Dermis microvascular lymphatic vessel endothelial cell (primary cell): ENCODE results near the gene CDC42EP2. TPM values are rescaled to one million over a fixed set of nuclear protein-coding genes. Genes with fewer than 3 reads are reported as not detected.

ENCODE experiments used
- DNase-seq, 2 donors: peaks; one replicate each; pipeline versions ENCODE4 v3.0.0 to v3.0.0-alpha.2; 2010; ENCODE audit warnings: low read depth in 2 of 2
- total RNA-seq: library from RNA; depleted of rRNA; stranded (reverse); fragments of >200 nt; gene quantifications from 2 replicates; pipeline ENCODE4 v1.2.1, GENCODE V29; 2014

The CDC42EP2 gene
- total RNA-seq, 1 donor from 2014 or later = 6.4 TPM

DNA sequence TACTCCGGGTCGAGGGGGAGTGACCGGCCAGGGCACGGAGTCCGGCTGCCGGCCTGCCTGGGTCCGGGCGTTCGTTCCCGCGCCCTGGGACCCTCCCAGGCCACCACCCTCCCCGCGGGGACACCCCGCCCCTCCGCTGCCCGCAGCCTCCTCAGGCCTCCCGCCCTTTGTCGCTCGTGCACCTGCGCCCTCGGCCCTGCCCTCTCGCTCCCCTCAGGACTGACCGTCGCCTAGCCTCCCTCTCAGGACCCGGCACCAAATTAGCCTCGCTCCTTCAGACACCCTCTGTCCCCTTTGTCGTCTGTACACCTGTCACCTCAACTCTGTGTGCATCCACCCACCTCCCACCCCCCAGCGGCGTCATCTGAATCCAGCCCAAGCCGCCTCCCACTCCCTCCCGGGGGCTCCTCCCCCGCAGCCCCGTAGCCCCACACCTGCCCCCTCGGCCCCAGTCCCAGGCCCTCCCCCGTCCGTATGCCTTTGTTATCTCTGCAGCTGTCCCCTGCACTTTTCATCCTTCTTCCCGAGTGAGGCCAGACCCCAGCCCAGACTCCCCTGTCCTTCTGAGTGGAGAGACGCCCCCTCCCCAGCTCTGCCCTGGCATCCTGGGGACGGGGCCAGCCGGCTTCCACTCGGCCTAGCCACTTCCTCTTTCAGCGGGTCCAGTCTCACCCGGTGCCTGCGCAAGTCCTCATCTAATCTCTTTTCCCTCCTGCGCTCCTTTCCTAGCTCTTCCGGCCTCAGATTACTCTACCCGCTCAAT is 40.5 kb downstream of the CDC42EP2 start:
- DNase-seq = no peak

DNA sequence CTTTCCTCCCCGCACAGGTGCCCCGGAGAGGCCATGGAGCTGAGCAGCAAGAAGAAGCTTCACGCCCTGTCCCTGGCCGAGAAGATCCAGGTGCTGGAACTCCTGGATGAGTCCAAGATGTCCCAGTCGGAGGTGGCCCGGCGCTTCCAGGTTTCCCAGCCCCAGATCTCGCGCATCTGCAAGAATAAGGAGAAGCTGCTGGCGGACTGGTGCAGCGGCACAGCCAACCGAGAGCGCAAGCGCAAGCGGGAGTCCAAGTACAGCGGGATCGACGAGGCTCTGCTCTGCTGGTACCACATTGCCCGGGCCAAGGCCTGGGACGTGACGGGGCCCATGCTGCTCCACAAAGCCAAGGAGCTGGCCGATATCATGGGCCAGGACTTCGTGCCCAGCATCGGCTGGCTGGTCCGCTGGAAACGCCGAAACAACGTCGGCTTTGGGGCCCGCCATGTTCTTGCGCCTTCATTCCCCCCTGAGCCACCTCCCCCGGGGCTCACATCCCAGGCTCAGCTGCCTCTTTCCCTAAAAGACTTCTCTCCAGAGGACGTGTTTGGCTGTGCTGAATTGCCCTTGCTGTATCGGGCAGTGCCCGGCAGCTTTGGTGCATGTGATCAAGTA is 41.2 kb downstream of the CDC42EP2 start:
- DNase-seq = peak in 1 of 2 donors; percentile 33

GRCh38 chr11:65356394-65356972 is 41.8 kb downstream of the CDC42EP2 start:
- no peak for DNase-seq

GRCh38 chr11:65357856-65358356 is 43.2 kb downstream of the CDC42EP2 start:
- DNase-seq = no peak

- no peak for DNase-seq
These were observed 47.8 kb downstream of the CDC42EP2 start for GRCh38 chr11:65362320-65362931.

- no peak for DNase-seq
These were observed 48.3 kb downstream of the CDC42EP2 start for GRCh38 chr11:65362966-65363365.

DNA sequence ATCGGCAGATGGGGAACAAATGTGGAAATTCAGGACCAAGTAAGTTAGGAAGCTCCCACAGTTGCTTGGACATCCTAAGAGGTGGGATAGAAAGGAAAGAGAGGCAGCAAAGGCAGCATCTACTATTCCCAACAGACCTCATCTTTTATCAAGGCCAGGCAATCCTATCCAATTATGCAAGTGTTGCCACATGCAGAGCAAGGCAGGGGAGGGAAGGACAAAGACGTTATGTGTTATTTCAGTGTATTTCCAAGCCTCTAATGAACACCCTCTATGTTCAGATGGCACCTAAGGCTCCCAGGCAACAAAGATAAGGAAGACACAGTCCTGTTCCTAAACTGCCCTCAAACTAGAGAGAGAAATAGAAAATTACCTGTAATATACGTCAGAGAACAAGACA is 49.1 kb downstream of the CDC42EP2 start:
- no peak for DNase-seq

- peak; percentile 66 to 86 for DNase-seq
These were observed 51.7 kb downstream of the CDC42EP2 start for GRCh38 chr11:65366340-65366773.

GRCh38 chr11:65370659-65371049 is 56.0 kb downstream of the CDC42EP2 start:
- no peak for DNase-seq

Other genes with a start within 250 kb of the CDC42EP2 start
- 3.9 and 7.6 TPM in 2 replicates for gene CDCA5, start 230.8 kb upstream of the CDC42EP2 start, total RNA-seq
- gene ZFPL1, start 230.6 kb upstream of the CDC42EP2 start, total RNA-seq = 20.7 and 24.7 TPM in 2 replicates
- gene VPS51, start 218.7 kb upstream of the CDC42EP2 start, total RNA-seq = 186 and 271 TPM in 2 replicates
- 14.6 and 14.8 TPM in 2 replicates for gene TM7SF2, start 203.0 kb upstream of the CDC42EP2 start, total RNA-seq
- gene ZNHIT2, start 197.2 kb upstream of the CDC42EP2 start, total RNA-seq = 6.3 and 7.7 TPM in 2 replicates
- 211 and 383 TPM in 2 replicates for gene FAU, start 192.7 kb upstream of the CDC42EP2 start, total RNA-seq
- gene MRPL49, start 192.5 kb upstream of the CDC42EP2 start, total RNA-seq = 42.0 and 50.6 TPM in 2 replicates
- 5.6 and 15.4 TPM in 2 replicates for gene SYVN1, start 180.3 kb upstream of the CDC42EP2 start, total RNA-seq
- gene SPDYC, start 144.6 kb upstream of the CDC42EP2 start, total RNA-seq = not detected in 2 replicates
- 81.3 and 88.1 TPM in 2 replicates for gene CAPN1, start 132.9 kb upstream of the CDC42EP2 start, total RNA-seq
- 4.7 and 5.7 TPM in 2 replicates for gene POLA2, start 52.9 kb upstream of the CDC42EP2 start, total RNA-seq
- 18.5 and 32.1 TPM in 2 replicates for gene DPF2, start 19.0 kb downstream of the CDC42EP2 start, total RNA-seq
- gene TIGD3, start 39.9 kb downstream of the CDC42EP2 start, total RNA-seq = under 0.01 and 0.26 TPM in 2 replicates
- gene SLC25A45, start 67.8 kb downstream of the CDC42EP2 start, total RNA-seq = 1.6 and 1.7 TPM in 2 replicates
- 75.4 and 85.1 TPM in 2 replicates for gene FRMD8, start 71.8 kb downstream of the CDC42EP2 start, total RNA-seq
- 23.7 and 88.5 TPM in 2 replicates for gene NEAT1, start 107.9 kb downstream of the CDC42EP2 start, total RNA-seq
- gene MALAT1, start 184.2 kb downstream of the CDC42EP2 start, total RNA-seq = 1,844 and 2,565 TPM in 2 replicates
- gene SCYL1, start 210.2 kb downstream of the CDC42EP2 start, total RNA-seq = 41.8 and 55.9 TPM in 2 replicates
- 13.1 and 41.7 TPM in 2 replicates for gene LTBP3, start 243.5 kb downstream of the CDC42EP2 start, total RNA-seq